CD4-positive, alpha-beta T cell treated with Interleukin-1 beta for 1 hour (primary cell): ENCODE data around the gene TAF11L9.
"Not testable (repeated sequence)": the region's sequence is repeated elsewhere in the genome, so short reads cannot be mapped to it uniquely, and the experiment has no call there.

Source experiments
- DNase-seq, 2 donors: peaks; one replicate each; pipeline ENCODE4 v3.0.0-alpha.2; 2020 to 2022

The TAF11L9 gene

GRCh38 chr5:17594255-17594654 lies at the start of gene TAF11L9:
TSS of gene TAF11L9 (minus strand) at chr5:17594394.
- not testable (repeated sequence) for DNase-seq

DNA sequence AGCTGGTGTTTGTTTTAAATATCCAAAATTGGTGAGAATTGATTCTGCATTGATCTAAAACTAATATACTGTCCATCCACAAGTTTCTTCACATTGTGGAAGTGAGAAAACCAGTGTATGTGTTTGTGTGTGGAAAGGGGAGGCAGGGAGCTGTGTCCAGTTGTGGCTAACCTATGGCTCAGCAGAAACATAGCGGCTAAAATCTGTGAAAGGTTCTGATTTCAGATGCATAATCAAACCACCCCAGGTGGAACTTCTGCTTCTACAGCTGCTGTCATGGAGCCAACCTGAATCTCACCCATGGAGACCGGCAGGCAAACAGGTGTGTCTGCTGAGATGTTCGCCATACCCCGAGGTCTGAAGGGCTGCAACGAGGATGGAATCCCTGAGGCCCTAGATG lies 40.0 kb upstream of the TAF11L9 start, which contains the start of gene TAF11L14:
Gene TAF11L14, plus strand, starts transcription at position 301 of the 400 bp plus-strand sequence.
- no peak for DNase-seq

DNA sequence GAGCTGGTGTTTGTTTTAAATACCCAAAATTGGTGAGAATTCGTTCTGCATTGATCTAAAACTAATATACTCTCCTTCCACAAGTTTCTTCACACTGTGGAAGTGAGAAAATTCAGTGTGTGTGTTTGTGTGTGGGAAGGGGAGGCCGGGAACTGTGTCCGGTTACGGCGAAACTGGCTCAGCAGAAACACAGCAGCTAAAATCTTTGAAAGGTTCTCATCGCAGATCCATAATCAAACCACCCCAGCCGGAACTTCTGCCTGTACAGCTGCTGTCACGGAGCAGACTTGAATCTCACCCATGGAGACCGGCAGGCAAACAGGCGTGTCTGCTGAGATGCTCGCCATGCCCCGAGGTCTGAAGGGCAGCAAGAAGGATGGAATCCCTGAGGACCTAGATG lies 37.6 kb upstream of the TAF11L9 start, which contains the start of gene TAF11L13:
Gene TAF11L13, plus strand, starts transcription at position 301 of the 400 bp plus-strand sequence.
- DNase-seq, result not testable (repeated sequence)

- no peak for DNase-seq
These were observed 31.5 kb upstream of the TAF11L9 start for GRCh38 chr5:17625686-17626085.

DNA sequence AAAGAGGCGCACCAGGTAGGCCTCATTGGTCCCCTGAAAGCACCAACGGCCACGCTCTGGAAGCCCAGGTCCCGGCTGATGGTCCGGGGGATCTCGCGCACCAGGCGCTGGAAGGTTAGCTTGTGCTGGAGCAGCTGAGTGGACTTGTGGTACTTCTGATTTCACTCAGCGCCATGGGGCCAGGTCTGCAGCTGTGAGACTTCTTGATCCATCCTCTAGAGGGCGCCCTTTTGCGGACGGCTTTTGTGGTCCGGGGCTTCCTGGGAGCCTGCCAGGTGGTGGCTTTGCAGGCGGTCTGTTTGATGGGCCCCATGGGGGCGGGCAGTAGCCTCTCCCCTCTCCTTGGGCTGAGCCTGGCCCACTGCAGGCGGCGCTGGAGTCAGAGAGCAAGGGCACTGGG lies 26.4 kb upstream of the TAF11L9 start:
- no peak for DNase-seq

DNA sequence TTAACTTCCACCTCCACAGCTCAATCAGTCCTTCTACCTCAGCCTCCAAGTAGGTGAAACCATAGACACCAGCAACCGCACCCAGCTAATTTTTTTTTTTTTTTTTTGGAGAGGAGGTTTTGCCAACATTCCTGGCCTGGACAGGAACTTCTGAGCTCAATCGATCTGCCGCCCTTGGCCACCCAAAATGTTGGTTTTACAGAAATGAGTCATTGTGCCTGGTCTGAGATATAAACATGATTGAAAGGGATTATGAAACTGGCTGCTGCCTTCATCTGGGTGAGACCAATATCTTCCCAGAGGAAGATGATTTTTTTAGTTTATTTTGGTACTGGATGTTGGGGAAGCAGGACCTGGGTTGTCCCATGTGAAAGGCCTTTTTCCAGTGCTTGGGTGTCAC lies 25.2 kb upstream of the TAF11L9 start:
- DNase-seq, result no peak

DNA sequence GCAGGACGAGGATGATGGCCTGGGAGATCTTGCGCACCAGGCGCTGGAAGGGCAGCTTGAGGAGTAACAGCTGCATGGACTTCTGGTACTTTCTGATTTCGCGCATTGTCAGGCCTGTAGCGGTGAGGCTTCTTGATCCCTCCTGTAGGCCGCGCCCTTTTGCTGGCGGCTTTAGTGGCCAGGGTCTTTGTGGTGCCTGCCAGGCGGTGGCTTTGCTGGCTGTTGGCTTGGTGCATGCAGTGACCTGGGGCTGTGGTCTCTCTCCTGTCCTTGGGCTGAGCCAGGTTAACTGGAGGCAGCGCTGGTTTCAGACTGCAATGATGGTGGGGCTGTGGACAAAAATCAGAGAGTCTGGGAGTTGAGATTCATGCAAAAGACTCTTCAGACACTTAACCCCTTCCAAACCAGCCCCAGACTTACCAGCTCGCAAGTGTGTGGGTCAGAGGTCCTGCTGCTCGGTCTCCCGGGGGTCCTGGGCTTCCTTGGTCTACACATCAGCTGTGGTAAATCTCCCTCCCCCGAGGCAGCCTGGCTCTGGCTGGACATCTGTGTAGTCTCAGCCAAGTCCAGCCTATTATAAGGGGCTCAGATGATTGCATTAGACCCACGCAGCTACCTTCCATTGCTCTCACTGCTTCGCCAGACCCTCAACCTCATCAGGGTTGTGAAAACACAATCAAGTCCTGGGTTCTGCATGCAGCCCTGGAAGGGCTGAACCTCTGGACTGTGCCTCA lies 20.8 kb upstream of the TAF11L9 start:
- DNase-seq, result no peak

GRCh38 chr5:17610092-17610491 lies 15.9 kb upstream of the TAF11L9 start, which contains the start of gene TAF11L12:
TSS of gene TAF11L12 (plus strand) at chr5:17610392.
- DNase-seq, result not testable (repeated sequence)

GRCh38 chr5:17607461-17607860 lies 13.3 kb upstream of the TAF11L9 start:
- not testable (repeated sequence) for DNase-seq

DNA sequence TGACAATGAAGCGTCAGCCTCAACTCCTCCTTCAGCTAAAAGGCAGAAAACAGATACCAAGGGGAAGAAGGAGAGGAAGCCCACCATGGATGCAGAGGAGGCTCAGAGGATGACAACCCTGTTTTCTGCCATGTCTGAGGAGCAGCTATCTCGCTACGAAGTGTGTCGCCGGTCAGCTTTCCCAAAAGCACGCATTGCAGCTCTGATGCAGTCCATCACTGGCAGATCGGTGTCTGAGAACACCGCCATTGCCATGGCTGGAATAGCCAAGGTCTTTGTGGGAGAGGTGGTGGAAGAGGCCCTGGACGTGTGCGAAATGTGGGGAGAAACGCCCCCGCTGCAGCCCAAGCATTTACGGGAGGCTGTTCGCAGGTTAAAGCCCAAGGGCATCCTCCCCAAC lies 10.8 kb upstream of the TAF11L9 start:
- DNase-seq, result no peak

GRCh38 chr5:17603880-17604279 lies 9.7 kb upstream of the TAF11L9 start, which contains the start of gene TAF11L11:
TSS of gene TAF11L11 (plus strand) at chr5:17604183.
- not testable (repeated sequence) for DNase-seq

GRCh38 chr5:17597728-17598127 lies 3.5 kb upstream of the TAF11L9 start, which contains the start of gene TAF11L10:
TSS of gene TAF11L10 (minus strand) at chr5:17597828.
- not testable (repeated sequence) for DNase-seq

- not testable (repeated sequence) for DNase-seq
These were observed 3.3 kb downstream of the TAF11L9 start, which contains the start of gene TAF11L8 for GRCh38 chr5:17590860-17591259. TSS of gene TAF11L8 (minus strand) at chr5:17590960.

- DNase-seq, result not testable (repeated sequence)
These were observed 8.5 kb downstream of the TAF11L9 start, which contains the start of gene TAF11L7 for GRCh38 chr5:17585658-17586057. TSS of gene TAF11L7 (minus strand) at chr5:17585758.
